Skeletal muscle tissue (tissue), 4 donors: Measurements from ENCODE around the gene ZNF672. TPM values are rescaled to one million over a fixed set of nuclear protein-coding genes. Genes with fewer than 3 reads are reported as not detected.
A peak's percentile ranks its signal among the peaks of the same experiment; 100 is the strongest.
"Not testable (repeated sequence)": the region's sequence is repeated elsewhere in the genome, so short reads cannot be mapped to it uniquely, and the experiment has no call there.

ENCODE experiments used
- H3K27ac ChIP-seq: one replicate; pipeline ENCODE4 v1.7.0; 2013; ENCODE audit warnings: mild to moderate bottlenecking, low read depth, low read length, inconsistent platforms
- H3K27me3 ChIP-seq, 3 donors: one replicate each; pipeline ENCODE4 v1.7.0; 2013; ENCODE audit warnings: low read length in 3 of 3; ENCODE audit not compliant: control insufficient read depth in 3 of 3, insufficient read depth in 3 of 3
- H3K36me3 ChIP-seq, 3 donors: one replicate each; pipeline ENCODE4 v1.7.0; 2013; ENCODE audit warnings: low read length in 3 of 3; ENCODE audit not compliant: control insufficient read depth in 3 of 3, insufficient read depth in 3 of 3
- H3K4me1 ChIP-seq, 3 donors: one replicate each; pipeline ENCODE4 v1.7.0; 2013; ENCODE audit warnings: low read length in 3 of 3, mild to moderate bottlenecking in 3 of 3; ENCODE audit not compliant: control insufficient read depth in 3 of 3, insufficient read depth in 3 of 3
- H3K4me3 ChIP-seq, 3 donors: one replicate each; pipeline ENCODE4 v1.7.0; 2013; ENCODE audit warnings: low read length in 3 of 3
- H3K9ac ChIP-seq, 3 donors: one replicate each; pipeline ENCODE4 v1.7.0; 2013; ENCODE audit warnings: low read length in 3 of 3, mild to moderate bottlenecking in 3 of 3, moderate library complexity in 2 of 3, low read depth in 1 of 3
- H3K9me3 ChIP-seq, 3 donors: one replicate each; pipeline ENCODE4 v1.7.0; 2013; ENCODE audit warnings: low read length in 3 of 3; ENCODE audit not compliant: control insufficient read depth in 3 of 3
- total RNA-seq: library from RNA; depleted of rRNA; stranded (reverse); fragments of >200 nt; gene quantifications from one replicate; pipeline ENCODE4 v1.2.3, GENCODE V29; 2014
- donor health status: Osteomylitis.

The ZNF672 gene
- total RNA-seq, 1 donor from 2014 or later: 15.7 TPM

DNA sequence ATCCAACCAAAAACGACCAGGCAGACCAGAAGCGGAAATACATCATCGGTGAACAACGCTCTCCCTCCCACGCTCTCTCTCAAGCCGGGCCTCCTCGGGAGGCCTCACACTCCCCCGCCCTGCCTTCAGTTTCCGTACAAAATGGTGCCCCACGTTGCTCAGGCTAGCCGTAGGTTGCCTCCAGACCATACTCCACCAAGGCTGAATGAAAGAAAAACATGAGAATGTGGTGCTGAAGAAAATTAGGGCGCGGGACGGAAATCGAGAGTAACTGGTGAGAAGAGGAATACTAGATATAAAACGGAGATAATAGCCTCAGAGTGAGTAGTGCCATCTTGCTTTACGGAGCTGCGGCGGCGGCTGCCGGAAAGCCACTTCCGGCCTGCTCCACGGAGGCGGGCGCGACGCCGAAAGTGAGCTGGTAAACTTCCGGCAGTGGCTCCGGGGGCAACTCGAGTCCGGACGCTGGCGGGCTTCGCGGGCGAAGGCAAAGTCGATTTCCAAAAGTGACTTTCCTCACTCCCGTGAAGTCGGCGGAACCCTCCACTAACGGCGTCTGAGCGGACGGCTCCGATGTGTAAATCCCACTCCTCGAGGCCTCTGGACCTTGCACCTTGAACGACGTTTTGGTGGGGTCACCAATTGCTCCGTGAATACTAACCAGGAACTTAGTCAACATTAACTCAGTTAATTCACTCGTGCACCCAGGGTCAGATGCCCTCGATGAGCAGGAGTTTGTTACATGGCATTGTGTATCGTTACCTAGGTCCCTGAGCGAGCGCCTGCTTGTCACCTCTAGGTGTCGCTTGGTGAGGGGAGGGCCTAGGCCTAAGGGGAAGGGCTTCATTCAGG is 11.9 kb upstream of the ZNF672 start, which contains the start of gene SH3BP5L:
Gene SH3BP5L, minus strand, starts transcription at position 7 of the 852 bp plus-strand sequence. CDS start 980 bp downstream, outside the sequence.
- Histone ChIP-seq H3K9me3 (no peaks in the 10 kb centered on the region), H3K4me3 (peak within 1 kb of the TSS; percentile 86 to 96 (median 92)), H3K27me3 (no peaks in the 10 kb centered on the region), H3K27ac (peak within 1 kb of the TSS; percentile 93), H3K36me3 (peaks cover 6 to 15% (median 10%) of the 10 kb centered on the region in 3 donors), H3K4me1 (peaks cover 41 to 53% (median 47%) of the 10 kb centered on the region in 3 donors), H3K9ac (peak within 1 kb of the TSS; percentile 88 to 98 (median 96))

DNA sequence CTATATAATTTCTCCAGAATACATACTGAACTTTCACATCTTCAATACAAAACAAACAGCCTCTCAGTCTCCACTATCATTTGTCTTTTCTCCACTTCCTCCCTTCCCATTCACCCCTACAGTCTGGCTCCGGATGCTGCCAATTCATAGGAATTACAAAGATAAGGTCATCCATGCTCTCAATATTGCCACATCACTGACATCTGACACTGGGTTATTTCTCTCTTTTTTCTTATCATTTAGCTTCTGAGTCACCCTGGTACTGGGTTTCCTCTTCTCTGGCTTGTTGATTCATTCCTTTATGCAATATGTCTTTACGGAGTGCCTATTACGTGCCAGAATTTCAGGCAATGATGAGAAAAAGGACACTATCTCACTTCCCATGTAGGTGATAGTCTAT is 9.2 kb upstream of the ZNF672 start:
- Histone ChIP-seq H3K4me3 (no peak overlapping the region), H3K27ac (no peak overlapping the region), H3K27me3 (no peaks in the 10 kb centered on the region), H3K9ac (no peak overlapping the region), H3K9me3 (no peaks in the 10 kb centered on the region), H3K4me1 (peaks cover 14 to 27% (median 20%) of the 10 kb centered on the region in 3 donors), H3K36me3 (peaks cover 5 to 9% (median 6%) of the 10 kb centered on the region in 3 donors)

DNA sequence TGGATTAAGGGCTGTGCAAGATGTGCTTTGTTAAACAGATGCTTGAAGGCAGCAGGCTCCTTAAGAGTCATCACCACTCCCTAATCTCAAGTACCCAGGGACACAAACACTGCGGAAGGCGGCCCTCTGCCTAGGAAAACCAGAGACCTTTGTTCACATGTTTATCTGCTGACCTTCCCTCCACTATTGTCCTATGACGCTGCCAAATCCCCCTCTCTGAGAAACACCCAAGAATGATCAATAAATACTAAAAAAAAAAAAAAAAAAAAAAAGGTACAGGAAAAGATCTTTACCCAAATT is 7.4 kb upstream of the ZNF672 start:
- not testable (repeated sequence) for H3K9ac ChIP-seq, H3K4me3 ChIP-seq

DNA sequence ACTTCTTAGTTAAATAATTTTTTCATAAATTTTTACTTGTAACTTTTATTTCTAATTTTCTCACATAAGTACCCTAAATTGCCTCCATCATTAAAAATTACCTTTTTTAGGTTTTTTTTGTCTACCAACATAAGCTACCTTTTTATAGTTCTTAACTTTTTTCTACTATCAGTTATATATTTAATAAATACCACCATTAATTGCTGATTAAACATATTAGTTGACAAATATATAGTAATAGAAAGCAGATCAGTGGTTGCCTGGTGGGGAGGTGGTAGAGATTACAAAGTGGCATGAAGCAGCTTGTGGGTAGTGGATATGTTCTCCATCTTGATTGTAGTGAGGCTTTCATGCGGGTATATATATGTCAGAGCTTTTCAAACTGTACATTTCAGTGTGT is 6.2 kb upstream of the ZNF672 start:
- H3K36me3 ChIP-seq: no peaks in the 10 kb centered on the region
- H3K9ac ChIP-seq: no peak overlapping the region
- H3K27me3 ChIP-seq: peaks cover 0 to 7% (median 0%) of the 10 kb centered on the region in 3 donors
- H3K9me3 ChIP-seq: no peaks in the 10 kb centered on the region
- no peak overlapping the region for H3K27ac ChIP-seq
- peaks cover 0 to 10% (median 1%) of the 10 kb centered on the region in 3 donors for H3K4me1 ChIP-seq
- no peak overlapping the region for H3K4me3 ChIP-seq

More for the DNA sequence above, 7.4 kb upstream of the ZNF672 start:
- not testable (repeated sequence) for H3K36me3 ChIP-seq, H3K27me3 ChIP-seq, H3K9me3 ChIP-seq, H3K27ac ChIP-seq
- H3K4me1 ChIP-seq: peaks cover 0 to 13% (median 5%) of the 10 kb centered on the region in 3 donors

DNA sequence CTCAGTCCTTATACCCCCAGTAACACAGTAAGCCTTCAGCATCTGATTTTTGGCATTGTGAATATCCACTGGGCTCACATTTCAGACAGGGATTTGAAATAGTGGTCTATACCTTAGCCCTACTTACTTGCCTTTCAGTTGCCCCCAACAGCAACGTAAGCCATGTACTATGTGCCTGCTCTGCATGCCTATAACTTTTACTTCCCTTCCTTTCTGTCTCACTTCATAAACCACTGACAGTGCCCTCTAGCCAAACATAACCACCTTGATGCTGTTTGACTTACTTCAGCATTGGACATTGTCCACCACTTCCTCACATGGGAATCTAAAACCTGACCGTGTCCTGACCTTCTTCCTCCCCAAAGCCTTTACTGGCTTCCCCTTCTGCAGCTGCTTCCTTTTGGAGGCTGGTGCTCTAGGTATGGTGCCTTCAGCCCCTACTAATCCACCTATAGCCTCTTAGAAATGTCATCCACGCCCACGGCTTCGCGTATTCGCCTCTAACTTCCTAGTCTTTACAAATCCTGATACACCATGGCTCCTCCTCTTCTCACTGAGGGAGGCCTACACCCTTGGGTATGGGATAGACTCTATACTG is 3.6 kb upstream of the ZNF672 start:
- no peaks in the 10 kb centered on the region for H3K36me3 ChIP-seq
- peaks cover 0 to 7% (median 0%) of the 10 kb centered on the region in 3 donors for H3K27me3 ChIP-seq
- H3K27ac ChIP-seq: no peak overlapping the region
- H3K4me1 ChIP-seq: peaks cover 12 to 21% (median 15%) of the 10 kb centered on the region in 3 donors
- no peak overlapping the region for H3K9ac ChIP-seq
- no peak overlapping the region for H3K4me3 ChIP-seq
- H3K9me3 ChIP-seq: no peaks in the 10 kb centered on the region

DNA sequence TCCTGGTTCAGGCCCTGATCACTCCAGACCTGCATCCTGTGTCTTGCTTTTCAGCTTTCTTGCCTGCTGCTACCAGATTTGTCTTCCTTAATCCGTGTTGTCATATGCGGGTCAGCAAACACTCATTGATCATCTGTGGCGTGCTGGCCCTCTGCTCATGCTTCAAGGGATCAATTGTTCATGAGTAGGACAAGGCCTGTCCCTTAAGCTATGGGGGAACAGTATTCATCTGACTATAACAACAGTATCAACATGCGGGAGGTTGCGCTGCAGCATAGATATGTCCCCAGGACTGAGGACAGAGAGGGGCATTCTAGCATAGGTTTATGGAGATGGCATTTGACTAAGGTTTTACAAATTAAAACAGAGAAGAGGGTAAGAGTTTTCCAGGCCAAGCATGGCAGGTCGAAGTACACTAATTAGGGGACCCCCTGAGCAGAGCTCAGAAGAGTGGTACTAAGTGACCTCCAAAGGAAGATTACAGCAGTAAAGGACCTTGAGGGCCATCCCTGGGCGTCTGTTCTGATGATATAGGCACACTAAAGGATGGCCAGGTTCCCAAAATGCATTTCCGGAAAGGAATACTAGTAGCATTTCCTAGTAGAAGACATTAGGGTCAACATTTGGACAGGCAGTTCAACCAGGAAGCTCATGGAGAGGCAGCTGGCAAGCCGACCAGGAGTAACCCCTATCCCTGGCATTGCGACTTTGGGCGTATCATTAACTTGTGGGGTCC is 811 bp upstream of the ZNF672 start:
- no peaks in the 10 kb centered on the region for H3K9me3 ChIP-seq
- H3K36me3 ChIP-seq: no peaks in the 10 kb centered on the region
- H3K4me3 ChIP-seq: peak overlapping the region; percentile 84 to 87 (median 84)
- H3K27ac ChIP-seq: peak overlapping the region; percentile 100
- peaks cover 30 to 43% (median 40%) of the 10 kb centered on the region in 3 donors for H3K4me1 ChIP-seq
- H3K27me3 ChIP-seq: peaks cover 0 to 7% (median 0%) of the 10 kb centered on the region in 3 donors
- H3K9ac ChIP-seq: peak overlapping the region; percentile 90 to 92 (median 91)

DNA sequence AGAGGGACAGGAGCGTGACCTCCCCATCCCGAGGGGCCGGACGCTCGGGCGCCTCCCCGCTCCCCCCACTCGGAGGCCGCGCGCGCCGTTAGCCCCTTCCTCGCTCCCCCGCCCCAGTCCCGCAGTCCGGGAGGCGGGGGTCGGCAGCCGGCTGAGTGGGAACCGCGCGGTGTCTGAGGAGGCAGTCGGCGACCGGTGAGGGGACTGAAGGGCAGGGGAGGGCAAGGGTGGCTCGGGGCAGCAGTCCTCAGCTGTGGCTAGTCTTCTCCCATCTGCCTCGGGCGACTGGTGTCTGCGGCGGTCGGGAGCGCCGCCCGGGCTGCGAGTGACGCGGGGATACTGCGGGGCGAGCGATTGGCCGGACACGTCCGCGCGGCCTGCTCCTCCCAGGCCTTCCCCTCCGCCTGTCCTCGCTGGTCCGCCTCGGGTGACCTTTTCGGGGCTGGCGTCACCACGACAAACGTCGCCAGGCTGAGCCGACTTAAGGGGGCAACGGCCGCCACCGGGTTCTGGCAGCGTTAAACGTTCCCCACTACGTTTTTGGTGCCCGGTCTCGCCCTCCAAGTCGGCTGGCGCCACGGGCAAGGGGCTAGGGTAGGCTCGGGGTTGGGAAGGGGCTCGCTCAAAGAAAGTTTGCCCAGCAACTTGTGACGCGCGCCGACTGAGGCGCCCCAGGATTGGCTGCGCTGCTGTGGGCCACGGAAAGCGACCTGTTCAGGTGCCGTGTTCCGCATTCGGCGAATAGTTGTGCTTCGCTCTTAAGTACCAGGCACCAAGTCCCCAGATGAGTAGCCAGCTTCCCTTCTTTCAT is 538 bp downstream of the ZNF672 start:
- peaks cover 42 to 55% (median 52%) of the 10 kb centered on the region in 3 donors for H3K4me1 ChIP-seq
- H3K9ac ChIP-seq: peak overlapping the region; percentile 96 to 99 (median 99)
- H3K36me3 ChIP-seq: no peaks in the 10 kb centered on the region
- peak overlapping the region; percentile 82 to 93 (median 93) for H3K4me3 ChIP-seq
- peaks cover 0 to 7% (median 0%) of the 10 kb centered on the region in 3 donors for H3K27me3 ChIP-seq
- no peaks in the 10 kb centered on the region for H3K9me3 ChIP-seq
- peak overlapping the region; percentile 100 for H3K27ac ChIP-seq

DNA sequence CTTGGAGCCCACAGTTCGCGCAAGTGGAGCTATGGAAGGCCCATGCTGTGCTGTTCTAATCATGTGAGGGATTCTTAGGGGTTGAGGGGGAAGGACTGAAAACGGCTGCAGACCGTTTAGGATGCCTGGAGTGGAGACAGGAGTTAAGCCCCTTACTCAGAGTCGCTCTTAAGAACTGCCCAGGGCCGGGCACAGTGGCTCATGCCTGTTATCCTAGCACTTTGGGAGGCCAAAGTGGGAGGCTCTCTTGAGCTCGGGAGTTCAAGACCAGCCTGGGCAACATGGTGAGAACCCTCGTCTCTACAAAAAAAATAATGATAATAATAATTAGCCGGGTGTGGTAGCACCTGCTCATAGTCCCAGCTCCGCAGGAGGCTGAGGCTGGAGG is 1.1 kb downstream of the ZNF672 start:
- Histone ChIP-seq H3K4me3 (peak overlapping the region; percentile 82 to 93 (median 93)), H3K27me3 (peaks cover 0 to 6% (median 0%) of the 10 kb centered on the region in 3 donors), H3K9ac (peak overlapping the region; percentile 96 to 99 (median 99)), H3K9me3 (no peaks in the 10 kb centered on the region), H3K4me1 (peaks cover 44 to 56% (median 55%) of the 10 kb centered on the region in 3 donors), H3K27ac (peak overlapping the region; percentile 100), H3K36me3 (no peaks in the 10 kb centered on the region)

DNA sequence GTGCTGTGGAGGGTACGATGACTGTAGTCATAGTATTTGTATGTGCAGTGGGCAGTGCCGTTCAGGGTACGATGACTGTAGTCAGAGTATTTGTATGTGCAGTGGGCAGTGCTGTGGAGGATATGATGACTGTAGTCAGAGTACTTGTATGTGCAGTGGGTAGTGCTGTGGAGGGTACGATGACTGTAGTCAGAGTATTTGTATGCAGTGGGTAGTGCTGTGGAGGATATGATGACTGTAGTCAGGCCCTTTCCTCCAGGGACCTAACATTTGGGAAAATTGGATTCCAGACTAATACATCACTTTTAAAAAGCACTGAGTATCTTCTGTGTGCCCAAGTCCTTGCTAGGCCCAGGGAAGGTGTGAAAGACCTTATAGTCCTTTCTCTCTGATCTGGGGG is 2.9 kb downstream of the ZNF672 start:
- H3K9me3 ChIP-seq: no peaks in the 10 kb centered on the region
- H3K27me3 ChIP-seq: no peaks in the 10 kb centered on the region
- H3K9ac ChIP-seq: peak overlapping the region in 1 of 3 donors; percentile 25
- no peak overlapping the region for H3K27ac ChIP-seq
- H3K4me3 ChIP-seq: no peak overlapping the region
- peaks cover 14 to 16% (median 14%) of the 10 kb centered on the region in 3 donors for H3K36me3 ChIP-seq
- H3K4me1 ChIP-seq: peaks cover 44 to 59% (median 52%) of the 10 kb centered on the region in 3 donors
